Measurements from ENCODE around the gene GPN2. TPM values are rescaled to one million over a fixed set of nuclear protein-coding genes. Genes with fewer than 3 reads are reported as not detected.

The GPN2 gene
- total and polyA plus RNA-seq, 9 of the 15 experiments (the other 6 are each of a cell fraction or from before 2014, with no cell fraction given) = 9.9 to 58.8 (median 20.4) TPM

- TF ChIP-seq ATF7 (IDR thresholded peaks at IDR 0.05) (peak; percentile 84), TEAD4 (IDR thresholded peaks at IDR 0.05; ENCODE audit: low read length) (peak; percentile 46; the same call in 1 of the 2 replicates), TEAD4 (CRISPR knock-in tag; IDR thresholded peaks at IDR 0.05; ENCODE audit: borderline replicate concordance) (no peak), NFIC (IDR thresholded peaks at IDR 0.05) (peak; percentile 97), SUPT5H (IDR thresholded peaks at IDR 0.05) (peak; percentile 95), ZNF146 (CRISPR knock-in tag; IDR thresholded peaks at IDR 0.05; ENCODE audit: unreplicated experiment) (no peak), SNIP1 (IDR thresholded peaks at IDR 0.05; ENCODE audit: low read depth) (no peak), TFAM (CRISPR knock-in tag; conservative IDR thresholded peaks at IDR 0.05) (no peak), MEIS2 (IDR thresholded peaks at IDR 0.05; ENCODE audit: partially characterized antibody) (no peak), ELF2 (CRISPR knock-in tag; IDR thresholded peaks at IDR 0.05) (peak; percentile 81; the same call in 1 of the 2 replicates), DNMT1 (IDR thresholded peaks at IDR 0.05) (0 out of 2 replicates have a peak, but pooled peaks have one; percentile 44)
- TF ChIP-seq, protein P1, sequence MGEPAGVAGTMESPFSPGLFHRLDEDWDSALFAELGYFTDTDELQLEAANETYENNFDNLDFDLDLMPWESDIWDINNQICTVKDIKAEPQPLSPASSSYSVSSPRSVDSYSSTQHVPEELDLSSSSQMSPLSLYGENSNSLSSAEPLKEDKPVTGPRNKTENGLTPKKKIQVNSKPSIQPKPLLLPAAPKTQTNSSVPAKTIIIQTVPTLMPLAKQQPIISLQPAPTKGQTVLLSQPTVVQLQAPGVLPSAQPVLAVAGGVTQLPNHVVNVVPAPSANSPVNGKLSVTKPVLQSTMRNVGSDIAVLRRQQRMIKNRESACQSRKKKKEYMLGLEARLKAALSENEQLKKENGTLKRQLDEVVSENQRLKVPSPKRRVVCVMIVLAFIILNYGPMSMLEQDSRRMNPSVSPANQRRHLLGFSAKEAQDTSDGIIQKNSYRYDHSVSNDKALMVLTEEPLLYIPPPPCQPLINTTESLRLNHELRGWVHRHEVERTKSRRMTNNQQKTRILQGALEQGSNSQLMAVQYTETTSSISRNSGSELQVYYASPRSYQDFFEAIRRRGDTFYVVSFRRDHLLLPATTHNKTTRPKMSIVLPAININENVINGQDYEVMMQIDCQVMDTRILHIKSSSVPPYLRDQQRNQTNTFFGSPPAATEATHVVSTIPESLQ (CRISPR knock-in tag; IDR thresholded peaks at IDR 0.05) = no peak
- TF ChIP-seq, protein P2, sequence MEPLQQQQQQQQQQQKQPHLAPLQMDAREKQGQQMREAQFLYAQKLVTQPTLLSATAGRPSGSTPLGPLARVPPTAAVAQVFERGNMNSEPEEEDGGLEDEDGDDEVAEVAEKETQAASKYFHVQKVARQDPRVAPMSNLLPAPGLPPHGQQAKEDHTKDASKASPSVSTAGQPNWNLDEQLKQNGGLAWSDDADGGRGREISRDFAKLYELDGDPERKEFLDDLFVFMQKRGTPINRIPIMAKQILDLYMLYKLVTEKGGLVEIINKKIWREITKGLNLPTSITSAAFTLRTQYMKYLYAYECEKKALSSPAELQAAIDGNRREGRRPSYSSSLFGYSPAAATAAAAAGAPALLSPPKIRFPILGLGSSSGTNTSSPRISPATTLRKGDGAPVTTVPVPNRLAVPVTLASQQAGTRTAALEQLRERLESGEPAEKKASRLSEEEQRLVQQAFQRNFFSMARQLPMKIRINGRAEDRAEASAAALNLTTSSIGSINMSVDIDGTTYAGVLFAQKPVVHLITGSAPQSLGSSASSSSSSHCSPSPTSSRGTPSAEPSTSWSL (CRISPR knock-in tag; IDR thresholded peaks at IDR 0.05; ENCODE audit: borderline replicate concordance) = no peak
- TF ChIP-seq, protein P3, sequence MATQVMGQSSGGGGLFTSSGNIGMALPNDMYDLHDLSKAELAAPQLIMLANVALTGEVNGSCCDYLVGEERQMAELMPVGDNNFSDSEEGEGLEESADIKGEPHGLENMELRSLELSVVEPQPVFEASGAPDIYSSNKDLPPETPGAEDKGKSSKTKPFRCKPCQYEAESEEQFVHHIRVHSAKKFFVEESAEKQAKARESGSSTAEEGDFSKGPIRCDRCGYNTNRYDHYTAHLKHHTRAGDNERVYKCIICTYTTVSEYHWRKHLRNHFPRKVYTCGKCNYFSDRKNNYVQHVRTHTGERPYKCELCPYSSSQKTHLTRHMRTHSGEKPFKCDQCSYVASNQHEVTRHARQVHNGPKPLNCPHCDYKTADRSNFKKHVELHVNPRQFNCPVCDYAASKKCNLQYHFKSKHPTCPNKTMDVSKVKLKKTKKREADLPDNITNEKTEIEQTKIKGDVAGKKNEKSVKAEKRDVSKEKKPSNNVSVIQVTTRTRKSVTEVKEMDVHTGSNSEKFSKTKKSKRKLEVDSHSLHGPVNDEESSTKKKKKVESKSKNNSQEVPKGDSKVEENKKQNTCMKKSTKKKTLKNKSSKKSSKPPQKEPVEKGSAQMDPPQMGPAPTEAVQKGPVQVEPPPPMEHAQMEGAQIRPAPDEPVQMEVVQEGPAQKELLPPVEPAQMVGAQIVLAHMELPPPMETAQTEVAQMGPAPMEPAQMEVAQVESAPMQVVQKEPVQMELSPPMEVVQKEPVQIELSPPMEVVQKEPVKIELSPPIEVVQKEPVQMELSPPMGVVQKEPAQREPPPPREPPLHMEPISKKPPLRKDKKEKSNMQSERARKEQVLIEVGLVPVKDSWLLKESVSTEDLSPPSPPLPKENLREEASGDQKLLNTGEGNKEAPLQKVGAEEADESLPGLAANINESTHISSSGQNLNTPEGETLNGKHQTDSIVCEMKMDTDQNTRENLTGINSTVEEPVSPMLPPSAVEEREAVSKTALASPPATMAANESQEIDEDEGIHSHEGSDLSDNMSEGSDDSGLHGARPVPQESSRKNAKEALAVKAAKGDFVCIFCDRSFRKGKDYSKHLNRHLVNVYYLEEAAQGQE (IDR thresholded peaks at IDR 0.05; ENCODE audit: borderline replicate concordance) = no peak
- TF ChIP-seq, protein P3 (CRISPR knock-in tag; IDR thresholded peaks at IDR 0.05; ENCODE audit: low read depth) = peak; percentile 8; the same call in 1 of the 2 replicates
These were observed at the start of gene GPN2 (continued) for GRCh38 chr1:26889551-26890466.

Data from K562 (cell line).